GM12878 (cell line): ENCODE data around the gene TMEM132D. TPM values are rescaled to one million over a fixed set of nuclear protein-coding genes. Genes with fewer than 3 reads are reported as not detected.

Source experiments
- ATAC-seq: fragments of 200-7000 bp; cut with Tn5 transposase; 3 replicates; pipeline ENCODE4 v1.9.1; 2020; ENCODE audit warnings: mild to moderate bottlenecking, moderate library complexity
- BruUV-seq: library from RNA; stranded (reverse); fragments of 400-500 nt; replicated peaks from 2 replicates; lab custom pipeline; 2021; lab: Mats Ljungman, UMichigan
- CTCF ChIA-PET: fragments of 300-600 bp; sonication (Branson Sonifier 250); formaldehyde crosslinking; extraction: SDS; loops from one replicate; lab custom pipeline; 2021; ENCODE audit warnings: inconsistent platforms; lab: Yijun Ruan, JAX
- POLR2A ChIA-PET: fragments of 350-600 bp; formaldehyde crosslinking; extraction: SDS; loops from one replicate; lab custom pipeline; 2021; ENCODE audit warnings: inconsistent platforms; lab: Charles Lee
- RAD21 ChIA-PET: fragments of 300-600 bp; sonication (Branson Sonifier 250); formaldehyde crosslinking; loops from one replicate; lab custom pipeline; 2023; ENCODE audit warnings: antibody characterized with exemption; ENCODE audit not compliant: unreplicated experiment; lab: Charles Lee
- SMC1A ChIA-PET: fragments of 300-600 bp; sonication (Branson Sonifier 250); formaldehyde crosslinking; loops from one replicate; lab custom pipeline; 2023; ENCODE audit not compliant: unreplicated experiment, uncharacterized antibody; lab: Charles Lee
- DNase-seq: peaks from one replicate; pipeline ENCODE4 v3.0.0-alpha.2; 2011; ENCODE audit warnings: low read depth, low spot score
- FAIRE-seq: peaks from 3 replicates; lab custom pipeline; 2011; peaks lifted over from hg19 to GRCh38; lab: Jason Lieb, UNC
- H2AFZ ChIP-seq: 2 replicates; pipeline ENCODE4 v1.6.0; 2011; ENCODE audit warnings: low read depth, low read length, control low read depth; ENCODE audit not compliant: control insufficient read depth
- H3K27ac ChIP-seq: 2 replicates; pipeline ENCODE4 v1.5.1; 2011; ENCODE audit warnings: control low read depth; ENCODE audit not compliant: control insufficient read depth, insufficient read depth
- H3K27me3 ChIP-seq, 2 experiments: replicated peaks in 1 of 2; 2 replicates each; pipeline versions ENCODE4 v1.6.0 to v1.6.1; 2011; ENCODE audit warnings: low read length in 1 of 2; ENCODE audit not compliant: control insufficient read depth in 2 of 2, insufficient read depth in 2 of 2
- H3K36me3 ChIP-seq, 2 experiments: 2 replicates each; pipeline ENCODE4 v1.5.1; 2011; ENCODE audit warnings: low read length in 1 of 2; ENCODE audit not compliant: control insufficient read depth in 2 of 2, insufficient read depth in 2 of 2
- H3K4me1 ChIP-seq: 2 replicates; pipeline ENCODE4 v1.6.1; 2011; ENCODE audit warnings: mild to moderate bottlenecking, low read length, moderate library complexity, mixed read lengths; ENCODE audit not compliant: control insufficient read depth, insufficient read depth
- H3K4me2 ChIP-seq: 2 replicates; pipeline ENCODE4 v1.6.0; 2011; ENCODE audit warnings: control low read depth; ENCODE audit not compliant: control insufficient read depth, insufficient read depth
- H3K4me3 ChIP-seq: fragments of 200-600 bp; sonication (generic); 2 replicates; pipeline ENCODE4 v1.5.1; 2016
- H3K79me2 ChIP-seq: 2 replicates; pipeline ENCODE4 v1.6.0; 2011; ENCODE audit warnings: low read length; ENCODE audit not compliant: control insufficient read depth, insufficient read depth
- H3K9ac ChIP-seq: 2 replicates; pipeline ENCODE4 v1.8.0; 2011; ENCODE audit warnings: low read length, control low read depth, mixed read lengths; ENCODE audit not compliant: control insufficient read depth, insufficient read depth
- H3K9me3 ChIP-seq: replicated peaks from 3 replicates; pipeline ENCODE4 v1.5.1; 2011; ENCODE audit warnings: mild to moderate bottlenecking, low read length; ENCODE audit not compliant: control insufficient read depth, insufficient read depth
- H4K20me1 ChIP-seq: 2 replicates; pipeline ENCODE4 v1.6.0; 2011; ENCODE audit not compliant: control insufficient read depth, insufficient read depth
- FOXM1 ChIP-seq: IDR thresholded peaks from 2 replicates; pipeline ENCODE4 v1.6.1; 2012; ENCODE audit warnings: low read depth, mild to moderate bottlenecking, inconsistent platforms, low read length, moderate library complexity
- GATAD2B ChIP-seq: fragments of 450-650 bp; conservative IDR thresholded peaks from 2 replicates; pipeline ENCODE4 v1.6.1; 2017; ENCODE audit warnings: low read depth, mild to moderate bottlenecking, moderate library complexity
- HCFC1 ChIP-seq: fragments of 150-350 bp; IDR thresholded peaks from 2 replicates; pipeline ENCODE4 v1.6.1; 2014; ENCODE audit warnings: low read length
- HDAC2 ChIP-seq: fragments of 200-600 bp; sonication (generic); IDR thresholded peaks from 2 replicates; pipeline ENCODE4 v1.6.1; 2017
- HDGF ChIP-seq: fragments of 450-650 bp; IDR thresholded peaks from 2 replicates; pipeline ENCODE4 v1.6.1; 2016; ENCODE audit warnings: antibody characterized with exemption
- LARP7 ChIP-seq: fragments of 450-650 bp; IDR thresholded peaks from 2 replicates; pipeline ENCODE4 v1.6.1; 2017; ENCODE audit warnings: mild to moderate bottlenecking
- MXI1 ChIP-seq: fragments of 150-350 bp; IDR thresholded peaks from 2 replicates; pipeline ENCODE4 v1.6.1; 2011; ENCODE audit warnings: low read depth, mild to moderate bottlenecking, inconsistent platforms, low read length, improper control_type of control experiment
- NR2C1 ChIP-seq: fragments of 450-650 bp; IDR thresholded peaks from 2 replicates; pipeline ENCODE4 v1.6.1; 2017; ENCODE audit warnings: antibody characterized with exemption, mild to moderate bottlenecking, moderate library complexity
- NR2F1 ChIP-seq: fragments of 450-650 bp; conservative IDR thresholded peaks from 2 replicates; pipeline ENCODE4 v1.6.1; 2017; ENCODE audit warnings: mild to moderate bottlenecking
- RAD21 ChIP-seq: IDR thresholded peaks from 2 replicates; pipeline ENCODE4 v1.6.1; 2011; ENCODE audit warnings: mild to moderate bottlenecking, low read depth, low read length, moderate library complexity; ENCODE audit not compliant: insufficient read depth
- RAD51 ChIP-seq: fragments of 450-650 bp; IDR thresholded peaks from 2 replicates; pipeline ENCODE4 v1.6.1; 2016; ENCODE audit warnings: moderate library complexity, mild to moderate bottlenecking, inconsistent platforms
- RBBP5 ChIP-seq: fragments of 200-600 bp; sonication (generic); conservative IDR thresholded peaks from 2 replicates; pipeline ENCODE4 v1.6.1; 2016
- SIX5 ChIP-seq: IDR thresholded peaks from 2 replicates; pipeline ENCODE4 v1.6.1; 2011; ENCODE audit warnings: mild to moderate bottlenecking, low read depth, low read length, moderate library complexity; ENCODE audit not compliant: severe bottlenecking
- USF1 ChIP-seq: IDR thresholded peaks from 2 replicates; pipeline ENCODE4 v1.6.1; 2011; ENCODE audit warnings: borderline replicate concordance, low read depth, mild to moderate bottlenecking, moderate library complexity, mixed read lengths, low read length; ENCODE audit not compliant: insufficient read depth; ENCODE audit errors: extremely low read length
- ZBTB33 ChIP-seq: fragments of 450-650 bp; IDR thresholded peaks from 2 replicates; pipeline ENCODE4 v1.6.1; 2017; ENCODE audit warnings: mild to moderate bottlenecking
- ZBTB40 ChIP-seq: fragments of 450-650 bp; IDR thresholded peaks from 2 replicates; pipeline ENCODE4 v1.6.1; 2016; ENCODE audit warnings: mild to moderate bottlenecking, moderate library complexity, borderline replicate concordance
- WGBS: methylation state at CpG from one replicate; pipeline ENCODE4 v1.1.6; 2016; ENCODE audit warnings: low lambda C conversion rate; ENCODE audit not compliant: insufficient replicate concordance, insufficient coverage; ENCODE audit errors: missing lambda C conversion rate; 5-methylcytosine and 5-hydroxymethylcytosine counted together
- in situ Hi-C: fragments of 300-500 bp; cut with MboI; formaldehyde crosslinking; loops from 9 replicates; pipeline ENCODE4 v1.14.3; 2018; ENCODE audit warnings: mixed read lengths
- intact Hi-C: fragments of 100-400 bp; cut with micrococcal nuclease; formaldehyde crosslinking; loops from one replicate; pipeline ENCODE4 v1.14.2; 2022; ENCODE audit not compliant: unreplicated experiment
- polyA plus RNA-seq, 11 experiments: library from polyadenylated mRNA; depleted of rRNA in 4 of 11; unstranded in 6 of 11; stranded (reverse) in 5 of 11; fragments of >200 nt; fragmentation: Nextera tagmentation in 4 of 11; fragmentation: Illumina TruSeq in 1 of 11; extraction: Ambion mirVana in 4 of 11; extraction: Trizol in 1 of 11; gene quantifications; 1 replicate in 1 of 11; 2 replicates in 10 of 11; pipeline versions ENCODE4 v1.2.1 to v1.2.3, GENCODE V29; 2011 to 2016; ENCODE audit warnings: inconsistent platforms in 2 of 11, missing spikeins in 2 of 11, low read depth in 1 of 11
- total RNA-seq, 4 experiments: library from RNA; depleted of rRNA in 3 of 4; stranded (reverse); fragments of >200 nt in 3 of 4; fragmentation: Illumina TruSeq in 1 of 4; extraction: Trizol in 1 of 4; gene quantifications; 2 replicates each; pipeline versions ENCODE4 v1.2.1 to v1.2.3, GENCODE V29; 2013 to 2021

The TMEM132D gene
- total and polyA plus RNA-seq, 10 of the 15 experiments (the other 5 are each of a cell fraction or from before 2014, with no cell fraction given), result under 0.01 to 0.12 (median 0.02) TPM; not detected in 3

- TF ChIP-seq RAD21 (no peak), GATAD2B (no peak), MXI1 (no peak), HCFC1 (no peak), NR2F1 (no peak), USF1 (no peak), SIX5 (no peak), HDGF (no peak), RAD51 (no peak), ZBTB33 (no peak), NR2C1 (no peak), ZBTB40 (no peak), HDAC2 (no peak), FOXM1 (no peak), LARP7 (no peak), RBBP5 (no peak)
- no peak overlapping the region for H3K9ac ChIP-seq
- H3K9me3 ChIP-seq, result no peaks in the 10 kb centered on the region
- H3K4me1 ChIP-seq, result no peaks in the 10 kb centered on the region
- SMC1A ChIA-PET, result no interaction called here
- DNase-seq (no peak), ATAC-seq (no peak), FAIRE-seq (no peak)
- CTCF ChIA-PET, result no interaction called here
- H3K4me3 ChIP-seq, result no peak overlapping the region
- H3K79me2 ChIP-seq, result no peaks in the 10 kb centered on the region
- RAD21 ChIA-PET, result no interaction called here
- H2AFZ ChIP-seq, result no peak overlapping the region
- no peak overlapping the region for H3K4me2 ChIP-seq
- WGBS, result 38% methylated on average over 8 of the region's 8 CpGs
- no peaks in the 10 kb centered on the region for H4K20me1 ChIP-seq
- no peaks in the 10 kb centered on the region for H3K27me3 ChIP-seq
- no peaks in the 10 kb centered on the region for H3K36me3 ChIP-seq
- POLR2A ChIA-PET, result no interaction called here
- BruUV-seq, result no TSS peak
- in situ Hi-C loops (no loop called here), intact Hi-C loops (no loop called here)
- no peak overlapping the region for H3K27ac ChIP-seq
Observed at GRCh38 chr12:129409281-129409680, 494.5 kb downstream of the TMEM132D start.
